ENCODE results near the gene CLCA4. TPM values are rescaled to one million over a fixed set of nuclear protein-coding genes. Genes with fewer than 3 reads are reported as not detected.
A peak's percentile ranks its signal among the peaks of the same experiment; 100 is the strongest.

Gene CLCA4
- total RNA-seq, 1 donor from 2014 or later, result 0.27 TPM

- peaks cover 48% of the 10 kb centered on the region for H3K4me1 ChIP-seq
- peak overlapping the region; percentile 82 for H3K27ac ChIP-seq (replicated peaks)
Observed at GRCh38 chr1:86502721-86503405, 44.0 kb upstream of the CLCA4 start.

GRCh38 chr1:86503406-86504136 lies 43.3 kb upstream of the CLCA4 start:
- H3K9me3 ChIP-seq (replicated peaks), result no peaks in the 10 kb centered on the region
- no peak for TF ChIP-seq CTCF (IDR thresholded peaks at IDR 0.05; ENCODE audit: borderline replicate concordance)
- DNase-seq, result peak; percentile 56
- H3K4me1 ChIP-seq, result peaks cover 48% of the 10 kb centered on the region
- H3K27ac ChIP-seq (replicated peaks), result peak overlapping the region; percentile 82
- intact Hi-C loops (cut with micrococcal nuclease), result no loop called here
- H3K36me3 ChIP-seq, result no peaks in the 10 kb centered on the region
- no peaks in the 10 kb centered on the region for H3K27me3 ChIP-seq (ENCODE audit: low read depth)
- H3K4me3 ChIP-seq, result peak overlapping the region; percentile 59

More at GRCh38 chr1:86502721-86503405, 44.0 kb upstream of the CLCA4 start:
- H3K4me3 ChIP-seq, result peak overlapping the region; percentile 59
- H3K36me3 ChIP-seq, result no peaks in the 10 kb centered on the region
- DNase-seq, result no peak
- TF ChIP-seq CTCF (IDR thresholded peaks at IDR 0.05; ENCODE audit: borderline replicate concordance), result no peak
- H3K9me3 ChIP-seq (replicated peaks), result no peaks in the 10 kb centered on the region
- intact Hi-C loops (cut with micrococcal nuclease), result no loop called here
- no peaks in the 10 kb centered on the region for H3K27me3 ChIP-seq (ENCODE audit: low read depth)

- H3K36me3 ChIP-seq, result no peaks in the 10 kb centered on the region
- DNase-seq, result no peak
- intact Hi-C loops (cut with micrococcal nuclease), result no loop called here
- H3K9me3 ChIP-seq (replicated peaks), result no peaks in the 10 kb centered on the region
- no peaks in the 10 kb centered on the region for H3K27me3 ChIP-seq (ENCODE audit: low read depth)
- H3K4me1 ChIP-seq, result peaks cover 48% of the 10 kb centered on the region
- no peak for TF ChIP-seq CTCF (IDR thresholded peaks at IDR 0.05; ENCODE audit: borderline replicate concordance)
- peak overlapping the region; percentile 59 for H3K4me3 ChIP-seq
- peak overlapping the region; percentile 82 for H3K27ac ChIP-seq (replicated peaks)
Observed at GRCh38 chr1:86504137-86504479, 42.8 kb upstream of the CLCA4 start.

- Histone ChIP-seq H3K4me1 (peaks cover 48% of the 10 kb centered on the region), H3K9me3 (replicated peaks) (no peaks in the 10 kb centered on the region), H3K27ac (replicated peaks) (peak overlapping the region; percentile 82), H3K4me3 (no peak overlapping the region), H3K36me3 (no peaks in the 10 kb centered on the region), H3K27me3 (ENCODE audit: low read depth) (no peaks in the 10 kb centered on the region)
- DNase-seq, result no peak
- TF ChIP-seq CTCF (IDR thresholded peaks at IDR 0.05; ENCODE audit: borderline replicate concordance), result no peak
- intact Hi-C loops (cut with micrococcal nuclease), result no loop called here
Observed at GRCh38 chr1:86504895-86505563, 41.8 kb upstream of the CLCA4 start.

- intact Hi-C loops (cut with micrococcal nuclease), result no loop called here
- no peak for TF ChIP-seq CTCF (IDR thresholded peaks at IDR 0.05; ENCODE audit: borderline replicate concordance)
Observed at GRCh38 chr1:86505564-86505902, 41.3 kb upstream of the CLCA4 start.

More at GRCh38 chr1:86505564-86505902, 41.3 kb upstream of the CLCA4 start:
- DNase-seq, result no peak
- Histone ChIP-seq H3K27me3 (ENCODE audit: low read depth) (no peaks in the 10 kb centered on the region), H3K9me3 (replicated peaks) (no peaks in the 10 kb centered on the region), H3K4me1 (peaks cover 45% of the 10 kb centered on the region), H3K36me3 (no peaks in the 10 kb centered on the region), H3K4me3 (no peak overlapping the region), H3K27ac (replicated peaks) (no peak overlapping the region)
